Stimulated activated CD8-positive, alpha-beta memory T cell treated with anti-CD3 and anti-CD28 coated beads, Interleukin-15, amount 100 ng/mL, for 4 hours (primary cell): Measurements from ENCODE around the gene CBX6.

Experiments used
- DNase-seq, 2 donors: peaks; one replicate each; pipeline ENCODE4 v3.0.0-alpha.2; 2020; ENCODE audit warnings: low read depth in 2 of 2

CBX6 gene

GRCh38 chr22:38819387-38819940 is 52.6 kb downstream of the CBX6 start:
- no peak for DNase-seq

- no peak for DNase-seq
These were observed 54.8 kb downstream of the CBX6 start for GRCh38 chr22:38817196-38817595.

GRCh38 chr22:38815842-38816241 is 56.2 kb downstream of the CBX6 start:
- no peak for DNase-seq
